Skeletal muscle satellite cell (primary cell): ENCODE results near the gene RPL19.

ENCODE experiments used
- H3K27me3 ChIP-seq: 2 replicates; pipeline ENCODE4 v1.7.0; 2013; ENCODE audit warnings: low read length; ENCODE audit not compliant: control insufficient read depth, insufficient read depth
- H3K36me3 ChIP-seq: 2 replicates; pipeline ENCODE4 v1.7.0; 2013; ENCODE audit warnings: mild to moderate bottlenecking, control low read depth, low read length; ENCODE audit not compliant: insufficient read depth
- H3K4me1 ChIP-seq: 2 replicates; pipeline ENCODE4 v1.7.0; 2013; ENCODE audit warnings: low read length; ENCODE audit not compliant: control insufficient read depth, insufficient read depth
- H3K4me2 ChIP-seq: 2 replicates; pipeline ENCODE4 v1.7.0; 2013; ENCODE audit warnings: mild to moderate bottlenecking, low read length
- H3K4me3 ChIP-seq: 2 replicates; pipeline ENCODE4 v1.7.0; 2013; ENCODE audit warnings: low read length
- H3K9ac ChIP-seq: 2 replicates; pipeline ENCODE4 v1.7.0; 2013; ENCODE audit warnings: mild to moderate bottlenecking, low read depth, low read length, moderate library complexity
- H3K9me3 ChIP-seq: replicated peaks from 2 replicates; pipeline ENCODE4 v1.7.0; 2013; ENCODE audit warnings: mild to moderate bottlenecking, control low read depth, low read length

The RPL19 gene

GRCh38 chr17:39173526-39174274 is 26.4 kb upstream of the RPL19 start:
- H3K4me3 ChIP-seq = no peak overlapping the region
- peaks cover 8% of the 10 kb centered on the region for H3K27me3 ChIP-seq
- peaks cover 38% of the 10 kb centered on the region for H3K36me3 ChIP-seq
- peaks cover 12% of the 10 kb centered on the region for H3K4me1 ChIP-seq
- no peak overlapping the region for H3K4me2 ChIP-seq
- no peak overlapping the region for H3K9ac ChIP-seq
- no peaks in the 10 kb centered on the region for H3K9me3 ChIP-seq

GRCh38 chr17:39174920-39175694 is 25.0 kb upstream of the RPL19 start:
- Histone ChIP-seq H3K27me3 (peaks cover under 1% of the 10 kb centered on the region), H3K36me3 (peaks cover 38% of the 10 kb centered on the region), H3K4me2 (no peak overlapping the region), H3K4me1 (peaks cover 14% of the 10 kb centered on the region), H3K4me3 (no peak overlapping the region), H3K9me3 (no peaks in the 10 kb centered on the region), H3K9ac (no peak overlapping the region)

GRCh38 chr17:39175695-39176093 is 24.4 kb upstream of the RPL19 start:
- H3K27me3 ChIP-seq = no peaks in the 10 kb centered on the region
- H3K36me3 ChIP-seq = peaks cover 38% of the 10 kb centered on the region
- no peak overlapping the region for H3K4me3 ChIP-seq
- no peak overlapping the region for H3K4me2 ChIP-seq
- H3K9ac ChIP-seq = no peak overlapping the region
- H3K4me1 ChIP-seq = peaks cover 14% of the 10 kb centered on the region
- no peaks in the 10 kb centered on the region for H3K9me3 ChIP-seq

DNA sequence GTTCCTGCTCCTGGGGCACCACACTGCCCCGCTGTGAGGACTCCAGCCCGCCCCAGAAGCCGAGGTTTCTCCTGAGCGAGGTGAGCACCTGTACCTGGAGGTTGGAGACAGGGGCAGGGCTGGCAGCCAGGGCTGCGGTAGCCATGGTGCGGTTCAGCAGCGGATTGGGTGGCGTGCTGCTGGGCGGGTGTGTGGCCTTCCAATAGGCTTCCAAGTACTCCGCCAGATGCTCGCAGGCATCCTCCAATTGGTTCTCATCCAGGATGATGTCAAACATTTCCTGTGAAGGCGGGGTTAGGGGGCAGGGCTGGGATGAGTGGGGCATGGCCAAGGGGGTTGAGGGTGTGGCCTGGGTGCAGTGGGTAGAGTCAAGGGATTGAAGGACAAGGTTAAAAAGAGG is 22.8 kb upstream of the RPL19 start:
- Histone ChIP-seq H3K9me3 (no peaks in the 10 kb centered on the region), H3K9ac (no peak overlapping the region), H3K4me3 (no peak overlapping the region), H3K4me2 (no peak overlapping the region), H3K36me3 (peaks cover 49% of the 10 kb centered on the region), H3K4me1 (peaks cover 14% of the 10 kb centered on the region), H3K27me3 (no peaks in the 10 kb centered on the region)

DNA sequence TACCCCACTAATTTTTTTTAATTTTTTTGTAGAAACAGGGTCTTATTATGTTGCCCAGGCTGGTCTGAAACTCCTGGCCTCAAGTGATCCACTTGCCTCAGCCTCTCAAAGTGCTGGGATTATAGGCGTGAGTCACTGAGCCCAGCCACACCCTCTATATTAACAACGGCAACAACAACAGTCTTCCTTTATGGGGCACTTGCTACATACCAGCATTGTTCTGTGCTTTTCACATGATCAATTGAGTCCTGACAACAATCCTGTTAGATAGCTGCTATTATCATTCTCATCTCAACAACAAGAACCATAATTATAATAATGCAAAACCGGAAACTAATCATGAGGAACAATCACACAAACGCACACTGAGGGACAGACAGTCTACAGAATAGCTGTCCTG is 21.5 kb upstream of the RPL19 start:
- H3K36me3 ChIP-seq = peaks cover 58% of the 10 kb centered on the region
- H3K9ac ChIP-seq = no peak overlapping the region
- H3K27me3 ChIP-seq = no peaks in the 10 kb centered on the region
- no peak overlapping the region for H3K4me3 ChIP-seq
- no peaks in the 10 kb centered on the region for H3K9me3 ChIP-seq
- H3K4me1 ChIP-seq = peaks cover 14% of the 10 kb centered on the region
- H3K4me2 ChIP-seq = no peak overlapping the region

DNA sequence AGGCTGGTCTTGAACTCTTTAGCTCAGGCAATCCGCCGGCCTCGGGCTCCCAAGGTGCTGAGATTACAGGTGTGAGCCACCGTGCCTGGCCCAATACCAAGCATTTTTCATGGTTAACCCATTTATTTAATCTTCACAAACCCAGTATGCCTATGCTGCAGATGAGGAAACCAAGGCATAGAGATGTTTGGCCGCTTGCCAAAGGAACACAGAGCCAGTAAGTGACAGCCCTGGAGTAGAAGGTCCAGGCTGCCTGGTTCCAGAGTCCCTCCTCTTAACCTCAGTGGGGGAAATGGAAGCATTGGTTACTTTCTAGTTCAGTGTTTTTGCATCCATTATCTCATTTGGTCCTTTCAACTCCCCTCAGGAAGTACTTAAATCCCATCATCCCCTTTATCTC is 18.8 kb upstream of the RPL19 start:
- Histone ChIP-seq H3K9ac (no peak overlapping the region), H3K4me1 (peaks cover 11% of the 10 kb centered on the region), H3K36me3 (peaks cover 63% of the 10 kb centered on the region), H3K4me3 (no peak overlapping the region), H3K9me3 (no peaks in the 10 kb centered on the region), H3K27me3 (no peaks in the 10 kb centered on the region), H3K4me2 (no peak overlapping the region)

- no peak overlapping the region for H3K4me2 ChIP-seq
- H3K4me1 ChIP-seq = peaks cover 8% of the 10 kb centered on the region
- no peak overlapping the region for H3K4me3 ChIP-seq
- no peak overlapping the region for H3K9ac ChIP-seq
- H3K27me3 ChIP-seq = no peaks in the 10 kb centered on the region
- H3K9me3 ChIP-seq = no peaks in the 10 kb centered on the region
- H3K36me3 ChIP-seq = peaks cover 61% of the 10 kb centered on the region
Observed at GRCh38 chr17:39183045-39183444, 17.0 kb upstream of the RPL19 start.

GRCh38 chr17:39183720-39184119 is 16.4 kb upstream of the RPL19 start:
- Histone ChIP-seq H3K9ac (no peak overlapping the region), H3K4me2 (no peak overlapping the region), H3K27me3 (no peaks in the 10 kb centered on the region), H3K36me3 (peaks cover 67% of the 10 kb centered on the region), H3K9me3 (no peaks in the 10 kb centered on the region), H3K4me1 (peaks cover 2% of the 10 kb centered on the region), H3K4me3 (no peak overlapping the region)

DNA sequence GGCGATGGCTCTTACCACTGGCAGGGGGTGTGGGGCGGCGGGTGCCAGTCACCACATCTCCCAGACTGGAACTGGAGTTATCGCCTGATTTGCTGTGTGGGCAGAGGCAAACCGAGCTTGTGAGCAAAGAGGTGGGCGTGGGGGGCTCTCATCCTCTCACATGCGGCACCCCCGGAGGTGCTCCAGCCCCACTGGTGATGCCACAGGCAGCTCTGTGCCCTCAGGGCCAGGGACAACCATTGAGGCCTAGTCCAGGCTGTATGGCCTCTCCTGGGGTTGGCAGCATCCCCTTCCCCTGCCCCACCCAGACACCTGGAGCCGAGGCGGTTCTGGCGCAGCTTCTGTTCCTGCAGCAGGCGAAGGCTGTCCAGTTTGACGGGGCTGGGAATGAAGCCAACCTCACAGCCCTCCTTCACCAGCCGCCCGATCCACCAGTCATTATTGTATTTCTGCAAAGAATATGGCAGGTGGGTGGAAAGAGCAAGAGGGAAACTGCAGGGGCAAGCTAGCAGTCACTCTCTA is 13.5 kb upstream of the RPL19 start:
- Histone ChIP-seq H3K4me3 (no peak overlapping the region), H3K4me2 (no peak overlapping the region), H3K27me3 (no peaks in the 10 kb centered on the region), H3K9ac (no peak overlapping the region), H3K4me1 (no peaks in the 10 kb centered on the region), H3K9me3 (no peaks in the 10 kb centered on the region), H3K36me3 (peaks cover 70% of the 10 kb centered on the region)

GRCh38 chr17:39187152-39187830 is 12.8 kb upstream of the RPL19 start:
- H3K9ac ChIP-seq = no peak overlapping the region
- no peaks in the 10 kb centered on the region for H3K9me3 ChIP-seq
- no peaks in the 10 kb centered on the region for H3K4me1 ChIP-seq
- no peak overlapping the region for H3K4me3 ChIP-seq
- peaks cover 72% of the 10 kb centered on the region for H3K36me3 ChIP-seq
- H3K27me3 ChIP-seq = no peaks in the 10 kb centered on the region
- no peak overlapping the region for H3K4me2 ChIP-seq

DNA sequence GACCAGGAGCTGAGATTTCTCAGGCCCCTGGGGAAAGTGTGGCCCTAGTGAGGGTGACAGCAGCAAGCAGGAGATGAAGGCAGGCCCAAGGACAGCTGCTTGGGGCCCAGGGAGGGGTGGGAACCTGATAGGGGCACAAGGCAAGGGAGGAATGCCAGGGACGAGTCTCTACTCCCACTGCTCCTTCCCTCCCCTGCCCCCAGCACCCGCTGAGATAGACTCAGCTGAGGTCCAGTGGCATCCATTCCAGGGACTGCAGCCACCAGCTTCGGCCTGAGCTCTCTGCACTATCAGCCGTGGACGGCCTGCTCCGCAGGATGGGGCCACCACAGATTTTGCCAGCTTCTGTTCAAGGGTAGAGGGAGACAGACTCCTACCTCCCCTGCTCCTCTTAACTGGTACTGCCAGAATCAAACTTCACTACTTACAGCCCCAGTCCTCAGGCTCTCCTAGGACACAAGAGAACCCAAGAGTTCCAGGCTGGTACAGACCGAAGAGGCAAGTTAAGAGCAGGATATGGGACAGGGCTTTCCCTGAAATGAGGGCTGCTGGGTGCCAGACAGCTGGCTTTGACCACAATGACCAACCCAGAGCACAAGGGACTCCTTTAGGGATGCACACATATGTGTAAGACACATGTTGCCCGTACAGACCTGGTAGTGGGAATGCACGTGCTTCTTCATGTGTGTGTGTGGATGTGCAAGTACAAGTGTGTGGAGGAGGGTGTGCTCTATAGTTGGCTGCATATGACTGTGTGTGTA is 8.2 kb upstream of the RPL19 start:
- H3K36me3 ChIP-seq = peaks cover 50% of the 10 kb centered on the region
- H3K9ac ChIP-seq = no peak overlapping the region

More for the DNA sequence above, 8.2 kb upstream of the RPL19 start:
- H3K9me3 ChIP-seq = no peaks in the 10 kb centered on the region
- H3K4me1 ChIP-seq = peaks cover 28% of the 10 kb centered on the region
- H3K4me3 ChIP-seq = no peak overlapping the region
- no peak overlapping the region for H3K4me2 ChIP-seq
- no peaks in the 10 kb centered on the region for H3K27me3 ChIP-seq
